ENCODE data around the gene CDKN2C. TPM values are rescaled to one million over a fixed set of nuclear protein-coding genes. Genes with fewer than 3 reads are reported as not detected.

Gene CDKN2C
- total RNA-seq, result 10 to 100 TPM; 37.1 to 75.2 (median 51.2) TPM

DNA sequence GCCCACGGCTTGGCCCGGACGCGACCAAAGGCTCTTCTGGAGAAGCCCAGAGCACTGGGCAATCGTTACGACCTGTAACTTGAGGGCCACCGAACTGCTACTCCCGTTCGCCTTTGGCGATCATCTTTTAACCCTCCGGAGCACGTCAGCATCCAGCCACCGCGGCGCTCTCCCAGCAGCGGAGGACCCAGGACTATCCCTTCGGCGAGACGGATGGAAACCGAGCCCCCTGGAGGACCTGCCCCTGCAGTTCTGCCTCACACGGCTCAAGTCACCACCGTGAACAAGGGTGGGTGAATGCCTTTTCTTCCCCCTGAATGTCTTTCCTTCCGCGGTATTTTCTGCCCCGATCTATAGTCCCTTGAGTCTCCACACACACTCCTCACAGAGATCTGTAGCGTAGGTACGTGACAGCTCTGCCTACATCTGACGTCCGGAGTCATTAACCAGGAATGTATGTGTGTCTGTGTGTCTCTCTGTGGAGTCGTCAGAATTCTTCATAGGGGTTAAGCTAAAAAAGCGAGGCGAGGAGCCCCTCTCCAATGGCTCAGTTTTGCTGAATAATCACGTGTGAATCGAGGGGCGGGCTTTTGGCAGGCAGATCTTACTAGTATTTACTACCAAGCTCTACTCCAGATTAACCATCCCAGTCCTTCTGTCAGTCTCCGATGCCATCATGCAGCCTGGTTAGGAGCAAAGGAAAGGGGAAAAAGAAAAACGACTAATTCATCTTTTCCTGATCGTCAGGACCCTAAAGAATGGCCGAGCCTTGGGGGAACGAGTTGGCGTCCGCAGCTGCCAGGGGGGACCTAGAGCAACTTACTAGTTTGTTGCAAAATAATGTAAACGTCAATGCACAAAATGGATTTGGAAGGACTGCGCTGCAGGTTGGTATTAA lies at the start of gene CDKN2C:
Gene CDKN2C (plus strand): TSS at position 635 of the 898 bp plus-strand sequence. CDS start 124 bp downstream, at position 759.
- TF ChIP-seq, protein P1, sequence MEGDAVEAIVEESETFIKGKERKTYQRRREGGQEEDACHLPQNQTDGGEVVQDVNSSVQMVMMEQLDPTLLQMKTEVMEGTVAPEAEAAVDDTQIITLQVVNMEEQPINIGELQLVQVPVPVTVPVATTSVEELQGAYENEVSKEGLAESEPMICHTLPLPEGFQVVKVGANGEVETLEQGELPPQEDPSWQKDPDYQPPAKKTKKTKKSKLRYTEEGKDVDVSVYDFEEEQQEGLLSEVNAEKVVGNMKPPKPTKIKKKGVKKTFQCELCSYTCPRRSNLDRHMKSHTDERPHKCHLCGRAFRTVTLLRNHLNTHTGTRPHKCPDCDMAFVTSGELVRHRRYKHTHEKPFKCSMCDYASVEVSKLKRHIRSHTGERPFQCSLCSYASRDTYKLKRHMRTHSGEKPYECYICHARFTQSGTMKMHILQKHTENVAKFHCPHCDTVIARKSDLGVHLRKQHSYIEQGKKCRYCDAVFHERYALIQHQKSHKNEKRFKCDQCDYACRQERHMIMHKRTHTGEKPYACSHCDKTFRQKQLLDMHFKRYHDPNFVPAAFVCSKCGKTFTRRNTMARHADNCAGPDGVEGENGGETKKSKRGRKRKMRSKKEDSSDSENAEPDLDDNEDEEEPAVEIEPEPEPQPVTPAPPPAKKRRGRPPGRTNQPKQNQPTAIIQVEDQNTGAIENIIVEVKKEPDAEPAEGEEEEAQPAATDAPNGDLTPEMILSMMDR (IDR thresholded peaks at IDR 0.05; ENCODE audit: low read depth), result no peak

DNA sequence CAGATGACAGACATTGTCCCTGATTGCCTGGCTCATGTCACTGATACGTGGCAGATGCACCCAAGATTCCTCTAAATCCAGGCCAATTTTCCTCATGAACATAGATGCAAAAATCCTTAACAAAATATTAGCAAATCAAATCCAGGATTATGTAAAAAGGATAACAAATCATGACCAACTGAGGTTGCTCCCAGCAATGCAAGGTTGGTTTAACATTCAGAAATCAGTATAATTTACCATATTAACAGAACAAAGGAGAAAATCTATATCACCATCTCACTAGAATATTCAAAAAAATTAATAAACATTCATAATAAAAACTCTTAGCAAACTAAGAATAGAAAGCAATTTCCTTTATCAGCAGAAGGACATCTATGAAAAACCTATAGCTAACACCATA lies 49.6 kb upstream of the CDKN2C start:
- TF ChIP-seq, protein P1 (IDR thresholded peaks at IDR 0.05; ENCODE audit: low read depth), result no peak

DNA sequence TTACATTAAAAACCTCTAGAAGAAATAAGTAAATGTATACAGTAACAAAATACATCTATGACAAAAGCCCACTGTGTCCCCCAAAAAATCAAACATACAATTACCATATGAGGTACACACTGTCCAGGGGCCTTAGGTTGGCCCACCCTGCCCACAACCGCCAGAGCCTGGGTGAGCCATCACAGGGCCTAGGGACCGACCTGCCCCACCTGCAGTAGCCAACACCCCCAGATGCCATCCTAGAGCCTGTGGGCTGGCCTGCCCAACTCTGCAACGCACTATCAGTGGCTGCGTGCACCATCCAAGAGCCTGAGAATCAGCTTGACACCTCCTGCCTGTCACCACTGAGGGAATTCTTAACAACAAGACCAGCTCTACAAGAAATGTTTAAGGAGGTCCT lies 49.0 kb upstream of the CDKN2C start:
- TF ChIP-seq, protein P1 (IDR thresholded peaks at IDR 0.05; ENCODE audit: low read depth), result no peak

DNA sequence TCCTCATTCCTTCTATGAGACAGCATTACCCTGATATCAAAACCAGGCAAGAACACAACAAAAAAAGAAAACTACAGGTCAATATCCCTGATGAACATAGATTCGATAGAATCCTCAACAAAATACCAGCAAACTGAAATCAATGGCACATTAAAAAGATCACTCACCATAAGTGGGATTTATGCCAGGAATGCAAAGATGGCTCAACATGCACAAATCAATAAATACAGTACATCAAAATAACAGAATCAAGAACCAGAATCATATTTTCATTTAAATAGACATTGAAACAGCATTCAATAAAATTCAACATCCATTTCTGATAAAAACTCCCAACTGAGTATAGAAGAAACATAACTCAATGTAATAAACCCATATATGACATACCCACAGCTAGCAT lies 46.5 kb upstream of the CDKN2C start:
- TF ChIP-seq, protein P1 (IDR thresholded peaks at IDR 0.05; ENCODE audit: low read depth), result no peak

DNA sequence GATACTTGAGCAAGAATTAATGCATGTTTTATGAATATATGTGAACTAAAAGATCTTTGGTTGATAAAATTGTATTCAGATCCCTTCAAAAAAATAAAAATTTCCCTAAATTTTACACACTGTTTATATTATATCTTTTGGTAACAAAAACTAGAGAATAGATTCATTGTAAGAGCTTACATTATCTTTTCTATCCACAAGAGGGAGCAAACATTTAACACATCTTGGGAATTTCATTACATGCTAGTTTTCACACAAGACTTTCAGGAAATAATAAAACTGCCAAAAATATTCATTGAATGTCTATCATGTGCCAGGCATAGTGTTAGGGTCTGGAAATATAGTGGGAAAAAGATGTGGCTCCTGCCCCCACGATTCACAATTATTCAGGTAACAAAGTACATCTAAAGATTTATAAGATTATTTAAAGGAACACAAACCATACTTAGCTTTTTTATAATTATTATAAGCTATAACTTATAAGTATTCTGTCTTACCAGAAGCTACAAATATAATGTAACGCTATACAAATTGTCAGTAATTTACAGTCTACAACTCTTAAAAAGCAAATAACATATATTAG lies 40.6 kb upstream of the CDKN2C start:
- TF ChIP-seq, protein P1 (IDR thresholded peaks at IDR 0.05; ENCODE audit: low read depth), result no peak

DNA sequence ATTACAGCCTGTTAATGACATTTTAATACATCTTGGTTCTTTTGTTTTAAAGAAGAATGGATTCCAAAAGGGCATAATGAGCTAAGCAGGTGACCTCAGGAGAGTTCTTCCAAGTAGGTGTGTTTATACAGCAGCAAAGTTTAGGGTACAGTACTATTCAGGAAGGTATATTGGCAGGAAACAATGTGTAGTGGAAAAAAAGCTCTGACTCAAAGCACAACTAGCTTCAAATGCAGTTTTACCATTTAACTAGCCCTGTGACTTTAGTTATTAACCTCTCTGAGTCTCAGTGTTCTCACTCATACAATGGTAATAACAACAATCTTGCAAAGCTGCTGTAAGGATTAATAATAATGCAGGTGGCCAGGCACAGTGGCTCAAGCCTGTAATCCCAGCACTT lies 39.9 kb upstream of the CDKN2C start:
- TF ChIP-seq, protein P1 (IDR thresholded peaks at IDR 0.05; ENCODE audit: low read depth), result no peak

DNA sequence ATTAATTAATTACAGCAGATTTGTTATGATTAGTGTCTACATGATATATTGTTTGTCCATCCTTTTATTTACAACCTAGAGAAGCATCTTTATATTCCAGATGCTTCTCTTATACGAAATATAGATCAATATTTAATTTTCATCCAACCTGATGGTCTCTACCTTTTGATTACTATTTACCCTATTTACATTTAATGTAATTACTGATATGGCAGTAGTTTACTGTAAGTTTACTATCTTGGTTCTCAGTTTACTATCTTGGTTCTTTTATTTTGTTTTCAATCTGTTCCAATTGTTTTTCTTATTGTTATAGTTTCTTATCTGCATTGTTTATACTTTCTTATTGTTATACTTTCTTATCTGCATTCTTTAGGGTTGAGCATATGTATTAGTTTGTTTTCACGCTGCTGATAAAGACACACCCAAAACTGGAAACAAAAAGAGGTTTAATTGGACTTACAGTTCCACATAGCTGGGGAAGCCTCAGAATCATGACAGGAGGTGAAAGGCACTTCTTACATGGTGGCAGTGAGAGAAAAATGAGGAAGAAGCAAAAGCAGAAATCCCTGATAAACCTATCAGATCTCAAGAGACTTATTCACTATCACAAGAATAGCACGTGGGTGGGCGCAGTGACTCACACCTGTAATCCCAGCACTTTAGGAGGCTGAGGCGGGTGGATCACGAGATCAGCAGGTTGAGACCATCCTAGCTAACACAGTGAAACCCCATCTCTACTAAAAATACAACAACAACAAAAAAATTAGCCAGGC lies 38.9 kb upstream of the CDKN2C start:
- TF ChIP-seq, protein P1 (IDR thresholded peaks at IDR 0.05; ENCODE audit: low read depth), result no peak

Measured in subcutaneous adipose tissue (tissue), 4 donors.